ENCODE data around the gene TBC1D22A.

TBC1D22A gene

GRCh38 chr22:46753360-46753759 lies 9.1 kb upstream of the TBC1D22A start:
- FAIRE-seq: no peak

GRCh38 chr22:46753761-46754109 lies 8.7 kb upstream of the TBC1D22A start:
- FAIRE-seq: no peak

DNA sequence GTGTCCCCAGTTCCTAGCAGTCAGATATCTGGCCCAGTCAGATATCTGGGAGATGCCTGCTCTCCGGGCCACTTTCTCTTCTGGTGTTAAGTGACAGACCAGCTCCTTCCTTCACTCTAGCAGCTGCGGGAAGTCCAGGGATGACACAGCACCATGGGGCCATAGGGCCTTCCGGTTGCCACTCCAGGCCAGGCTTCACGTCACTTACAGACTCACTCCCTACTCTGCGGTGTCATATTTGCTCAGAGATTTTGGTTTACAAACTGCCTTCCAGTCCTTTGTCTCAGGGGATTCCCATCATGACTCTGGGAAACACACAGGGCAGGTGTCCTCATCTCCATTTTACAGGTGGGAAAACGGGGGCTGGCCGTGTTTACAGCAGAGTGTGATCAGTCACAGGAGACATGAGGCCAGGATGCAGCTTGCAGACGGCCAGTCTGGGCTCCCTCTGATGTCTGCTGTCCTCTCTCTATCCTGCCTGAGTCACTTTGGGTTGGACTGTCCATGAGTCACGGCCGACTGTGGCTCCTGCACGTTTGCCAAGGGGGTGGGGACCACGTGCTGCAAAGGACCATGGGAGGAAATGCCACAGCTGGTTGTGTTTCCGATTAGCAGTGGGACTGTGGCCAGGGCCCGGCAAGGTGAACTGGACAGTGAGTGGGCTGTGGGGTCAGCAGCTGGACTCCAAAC lies 8.2 kb upstream of the TBC1D22A start:
- FAIRE-seq: no peak

DNA sequence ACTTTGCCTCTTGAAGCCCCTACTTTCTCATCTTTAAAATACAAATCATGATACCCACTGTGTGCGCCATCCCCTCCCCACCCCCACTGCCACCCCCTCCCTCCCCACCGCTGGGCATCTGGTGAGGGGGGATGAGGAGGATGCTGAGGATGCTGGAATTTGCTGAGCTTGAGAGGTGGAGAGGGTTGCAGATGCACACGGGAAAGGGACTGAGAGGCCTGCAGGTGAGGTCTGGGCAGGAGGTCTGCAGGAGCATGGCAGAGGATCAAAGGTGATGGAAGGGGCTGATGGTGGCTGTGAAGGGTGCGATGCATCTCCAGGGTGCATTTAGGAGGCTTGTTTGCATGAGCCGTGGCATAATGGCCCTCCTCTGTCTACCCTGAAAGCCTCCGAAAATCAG lies 7.6 kb upstream of the TBC1D22A start:
- no peak for FAIRE-seq

GRCh38 chr22:46755525-46755924 lies 6.9 kb upstream of the TBC1D22A start:
- no peak for FAIRE-seq

DNA sequence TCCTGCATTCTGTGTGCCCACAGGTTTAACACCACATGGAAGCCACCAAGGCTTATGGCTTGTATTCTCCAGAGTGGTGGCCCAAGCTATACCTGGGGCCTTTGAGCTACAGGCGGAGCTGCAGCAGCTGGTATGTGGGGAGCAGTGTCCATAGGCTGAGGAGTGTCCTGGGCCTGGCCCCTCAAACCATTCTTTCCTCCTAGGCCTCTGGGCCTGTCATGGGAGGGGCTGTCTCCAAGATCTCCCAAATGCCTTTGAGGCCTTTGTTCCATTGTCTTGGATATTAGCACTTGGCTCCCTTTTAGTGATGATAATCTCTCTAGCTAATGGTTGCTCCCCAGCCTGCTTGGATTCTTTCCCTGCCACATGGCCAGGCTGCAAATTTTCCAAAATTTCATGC lies 6.4 kb upstream of the TBC1D22A start:
- FAIRE-seq: no peak

GRCh38 chr22:46757104-46757503 lies 5.3 kb upstream of the TBC1D22A start:
- no peak for FAIRE-seq

- FAIRE-seq: no peak
Measured at GRCh38 chr22:46758121-46758520, 4.3 kb upstream of the TBC1D22A start.

GRCh38 chr22:46758867-46759290 lies 3.6 kb upstream of the TBC1D22A start:
- FAIRE-seq: no peak

DNA sequence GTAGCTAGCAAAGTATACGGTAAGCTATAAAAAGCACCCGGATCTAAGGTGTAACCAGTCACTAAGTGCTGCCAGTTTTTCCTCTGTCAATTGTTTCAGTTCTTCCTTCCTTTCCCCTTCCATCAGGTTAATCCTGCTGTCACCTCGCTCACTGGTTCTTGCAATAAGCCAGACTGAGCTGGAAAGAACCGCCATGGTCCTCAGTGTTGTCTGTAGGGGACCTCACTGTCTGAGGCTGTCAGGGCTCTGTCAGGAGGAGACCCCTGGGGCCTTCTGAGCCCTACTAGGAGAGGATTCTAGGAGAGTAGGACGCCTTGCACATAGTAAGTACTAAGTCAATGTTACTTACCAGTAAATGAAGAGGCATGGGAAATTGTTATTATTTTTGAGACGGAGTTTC lies 1.4 kb upstream of the TBC1D22A start:
- FAIRE-seq: no peak

- FAIRE-seq: no peak
Measured at GRCh38 chr22:46761539-46762237, 762 bp upstream of the TBC1D22A start.

GRCh38 chr22:46763051-46763705 lies 728 bp downstream of the TBC1D22A start:
- FAIRE-seq: no peak

- no peak for FAIRE-seq
Measured at GRCh38 chr22:46764140-46764680, 1.8 kb downstream of the TBC1D22A start.

GRCh38 chr22:46764779-46765485 lies 2.5 kb downstream of the TBC1D22A start:
- no peak for FAIRE-seq

GRCh38 chr22:46766611-46767010 lies 4.2 kb downstream of the TBC1D22A start:
- no peak for FAIRE-seq

GRCh38 chr22:46767249-46767985 lies 5.0 kb downstream of the TBC1D22A start:
- no peak for FAIRE-seq

DNA sequence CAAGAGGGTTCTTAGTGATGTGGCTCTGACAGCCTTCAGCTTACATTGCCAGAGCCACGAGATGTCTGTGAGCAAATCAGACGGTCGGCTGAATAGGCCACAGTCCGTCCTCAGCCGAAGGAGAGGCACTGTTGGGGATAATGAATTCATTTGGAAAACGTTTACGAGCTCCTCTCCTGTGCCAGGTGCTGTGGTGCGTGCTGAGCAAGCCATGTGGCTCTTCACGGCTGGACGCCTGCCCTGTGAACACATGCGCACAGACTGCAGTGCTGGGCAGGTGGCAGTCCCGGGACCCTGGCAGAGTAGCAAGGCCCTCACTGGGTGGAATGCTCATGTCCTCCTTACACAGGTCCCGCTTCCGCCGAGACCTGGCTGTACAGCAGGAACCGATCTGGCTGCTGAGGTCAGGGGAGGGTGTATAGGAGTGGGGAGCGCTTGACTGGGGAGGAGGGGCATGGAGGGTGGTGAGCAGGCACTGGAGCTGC lies 6.8 kb downstream of the TBC1D22A start:
- no peak for FAIRE-seq

- no peak for FAIRE-seq
Measured at GRCh38 chr22:46769706-46770105, 7.3 kb downstream of the TBC1D22A start.

- no peak for FAIRE-seq
Measured at GRCh38 chr22:46770151-46770641, 7.7 kb downstream of the TBC1D22A start.

GRCh38 chr22:46770726-46771125 lies 8.3 kb downstream of the TBC1D22A start:
- no peak for FAIRE-seq

DNA sequence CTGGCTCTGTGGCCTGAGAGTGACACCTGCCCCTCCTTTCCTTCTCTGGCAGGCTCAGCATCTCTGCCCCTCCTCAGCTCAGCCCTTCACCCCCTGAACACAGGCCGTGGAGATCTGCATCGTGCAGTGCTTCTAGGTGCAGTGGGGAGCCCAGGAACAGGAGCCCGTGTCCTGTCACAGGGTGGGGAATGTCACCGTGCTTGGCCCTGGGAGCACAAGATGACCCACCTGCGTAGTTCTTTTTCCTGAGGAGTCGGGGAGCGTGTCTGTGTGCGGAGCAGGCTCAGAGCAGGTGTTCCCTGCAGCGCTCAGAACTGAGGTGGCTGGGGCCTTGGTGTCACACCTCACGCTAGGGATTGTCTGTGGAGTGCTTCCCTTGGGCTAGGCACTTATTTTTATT lies 10.6 kb downstream of the TBC1D22A start:
- no peak for FAIRE-seq

Measured in colon (tissue), 2 donors.